ENCODE data around the gene NPC2. TPM values are rescaled to one million over a fixed set of nuclear protein-coding genes. Genes with fewer than 3 reads are reported as not detected.

The NPC2 gene
- total RNA-seq, 1 experiment from 2014 or later: 137 TPM

GRCh38 chr14:74457565-74457895 lies 35.6 kb downstream of the NPC2 start:
- H3K27ac ChIP-seq (ENCODE audit: insufficient read length, low read depth, low read length): no peak overlapping the region
- no peak overlapping the region for H3K23ac ChIP-seq (ENCODE audit: insufficient read length, low read depth, low read length)
- H2BK120ac ChIP-seq (ENCODE audit: low read depth, low read length, poor library complexity, severe bottlenecking): no peak overlapping the region
- no peak overlapping the region for H2BK12ac ChIP-seq (ENCODE audit: insufficient read length, low read depth, low read length)
- H3K23me2 ChIP-seq (ENCODE audit: insufficient read length, low read depth, low read length, poor library complexity, severe bottlenecking): no peaks in the 10 kb centered on the region
- Mint-ChIP-seq H3K27me3 (ENCODE audit: low read depth) (peaks cover 3% of the 10 kb centered on the region), H3K36me3 (ENCODE audit: insufficient read depth in 1 of 3, low read depth in 3 of 3) (peaks cover 11 to 20% (median 16%) of the 10 kb centered on the region in 3 experiments; a peak in 6 of 7 replicates), H3K27ac (peak overlapping the region in 2 of 3 experiments; percentile 20 to 62; a peak in 2 of 7 replicates), H3K4me1 (peaks cover 5 to 21% of the 10 kb centered on the region in 2 experiments), H3K4me3 (no peak overlapping the region), H3K9me3 (peaks cover 18 to 22% of the 10 kb centered on the region in 2 experiments)
- no CpG with 5 or more reads among the region's 4 CpGs for WGBS (ENCODE audit: extremely low coverage, insufficient read length, low lambda C conversion rate)
- no peak overlapping the region for H2AK5ac ChIP-seq (ENCODE audit: insufficient read length, low read length)
- no peak overlapping the region for H3K56ac ChIP-seq (ENCODE audit: insufficient read length, low read depth, low read length)
- H3K9me3 ChIP-seq (ENCODE audit: control insufficient read depth, low read depth, low read length): no peaks in the 10 kb centered on the region
- TF ChIP-seq CTCF (conservative IDR thresholded peaks at IDR 0.05): no peak
- H4K5ac ChIP-seq (ENCODE audit: insufficient read length, low read depth, low read length): no peak overlapping the region
- H4K91ac ChIP-seq (ENCODE audit: insufficient read length, low read depth, low read length): no peak overlapping the region
- H3K79me1 ChIP-seq (ENCODE audit: insufficient read depth, low read depth, low read length, poor library complexity, severe bottlenecking): no peaks in the 10 kb centered on the region
- H2AFZ ChIP-seq (ENCODE audit: low read length): no peak overlapping the region
- H4K8ac ChIP-seq (replicated peaks; ENCODE audit: insufficient read length, low read depth, low read length): no peak overlapping the region
- H3K14ac ChIP-seq (ENCODE audit: insufficient read depth, low read length): no peak overlapping the region
- no peak for DNase-seq
- H2BK20ac ChIP-seq (ENCODE audit: low read depth, low read length, poor library complexity, severe bottlenecking): no peak overlapping the region
- H2BK5ac ChIP-seq (ENCODE audit: insufficient read length, low read length): no peak overlapping the region
- H3K27me3 ChIP-seq (ENCODE audit: insufficient read depth, low read length): no peaks in the 10 kb centered on the region
- no peak overlapping the region for H3T11ph ChIP-seq (ENCODE audit: low read length)
- H3K18ac ChIP-seq (ENCODE audit: insufficient read length, low read depth, low read length): no peak overlapping the region
- H3K4ac ChIP-seq (ENCODE audit: low read depth, low read length): no peak overlapping the region
- H3K9ac ChIP-seq (ENCODE audit: extremely low read depth, insufficient read length, low read length): no peak overlapping the region
- H3K4me2 ChIP-seq (ENCODE audit: insufficient read depth, insufficient read length, low read length): no peak overlapping the region
- no peak overlapping the region for H2BK15ac ChIP-seq (ENCODE audit: low read depth, low read length)
- no peaks in the 10 kb centered on the region for H3K79me2 ChIP-seq (ENCODE audit: insufficient read depth, low read length)
- no peaks in the 10 kb centered on the region for H4K20me1 ChIP-seq (ENCODE audit: control insufficient read depth, insufficient read depth, insufficient read length)
- H3K4me1 ChIP-seq (ENCODE audit: insufficient read depth, low read length): no peaks in the 10 kb centered on the region
